EH (cell line): ENCODE results near the gene CAMTA1.

ENCODE experiments used
- DNase-seq: peaks from one replicate; pipeline ENCODE4 v3.0.0-alpha.2; 2015; ENCODE audit warnings: low read depth

CAMTA1 gene

GRCh38 chr1:6979003-6979613 lies 193.9 kb downstream of the CAMTA1 start:
- no peak for DNase-seq

GRCh38 chr1:6981595-6981994 lies 196.3 kb downstream of the CAMTA1 start:
- no peak for DNase-seq

GRCh38 chr1:6982443-6982842 lies 197.2 kb downstream of the CAMTA1 start:
- DNase-seq = no peak

- DNase-seq = no peak
These were observed 197.6 kb downstream of the CAMTA1 start for GRCh38 chr1:6982860-6983259.

- DNase-seq = no peak
These were observed 199.3 kb downstream of the CAMTA1 start for GRCh38 chr1:6984536-6984935.

GRCh38 chr1:6984986-6985385 lies 199.7 kb downstream of the CAMTA1 start:
- no peak for DNase-seq

GRCh38 chr1:6985549-6986276 lies 200.5 kb downstream of the CAMTA1 start:
- no peak for DNase-seq

- DNase-seq = no peak
These were observed 201.0 kb downstream of the CAMTA1 start for GRCh38 chr1:6986281-6986680.

GRCh38 chr1:6987940-6988339 lies 202.7 kb downstream of the CAMTA1 start:
- DNase-seq = no peak

- DNase-seq = no peak
These were observed 203.5 kb downstream of the CAMTA1 start for GRCh38 chr1:6988796-6989195.

GRCh38 chr1:6989212-6990159 lies 204.2 kb downstream of the CAMTA1 start:
- DNase-seq = no peak

- DNase-seq = peak; percentile 86
These were observed 206.0 kb downstream of the CAMTA1 start for GRCh38 chr1:6991266-6991665.

GRCh38 chr1:6995789-6996188 lies 210.5 kb downstream of the CAMTA1 start:
- DNase-seq = no peak

- no peak for DNase-seq
These were observed 211.1 kb downstream of the CAMTA1 start for GRCh38 chr1:6996371-6996770.

GRCh38 chr1:6996866-6997265 lies 211.6 kb downstream of the CAMTA1 start:
- DNase-seq = no peak

GRCh38 chr1:6998267-6998666 lies 213.0 kb downstream of the CAMTA1 start:
- DNase-seq = no peak

GRCh38 chr1:6999826-7000225 lies 214.6 kb downstream of the CAMTA1 start:
- DNase-seq = no peak

- DNase-seq = no peak
These were observed 215.5 kb downstream of the CAMTA1 start for GRCh38 chr1:7000720-7001119.

- peak; percentile 14 for DNase-seq
These were observed 217.5 kb downstream of the CAMTA1 start for GRCh38 chr1:7002728-7003127.

- DNase-seq = no peak
These were observed 218.4 kb downstream of the CAMTA1 start for GRCh38 chr1:7003676-7004075.

GRCh38 chr1:7004181-7004580 lies 218.9 kb downstream of the CAMTA1 start:
- DNase-seq = no peak

- no peak for DNase-seq
These were observed 220.5 kb downstream of the CAMTA1 start for GRCh38 chr1:7005762-7006161.
